Lower lobe of right lung (tissue), 2 donors: ENCODE results near the gene H1-8. TPM values are rescaled to one million over a fixed set of nuclear protein-coding genes. Genes with fewer than 3 reads are reported as not detected.
A peak's percentile ranks its signal among the peaks of the same experiment; 100 is the strongest.

Experiments
- ATAC-seq, 2 donors: fragments of 200-7000 bp; cut with Tn5 transposase; one replicate each; pipeline ENCODE4 v1.9.1; 2020 to 2022; ENCODE audit warnings: mild to moderate bottlenecking in 2 of 2, moderate library complexity in 2 of 2
- DNase-seq: peaks from one replicate; pipeline ENCODE4 v3.0.0-alpha.2; 2020
- H3K27ac ChIP-seq: fragments of 200-600 bp; one replicate; pipeline ENCODE4 v1.8.0; 2022
- H3K27me3 ChIP-seq: fragments of 200-600 bp; one replicate; pipeline ENCODE4 v1.8.0; 2022; ENCODE audit warnings: low read depth
- H3K36me3 ChIP-seq: fragments of 200-600 bp; one replicate; pipeline ENCODE4 v1.8.0; 2022; ENCODE audit warnings: mild to moderate bottlenecking
- H3K4me1 ChIP-seq: fragments of 200-600 bp; one replicate; pipeline ENCODE4 v1.8.0; 2022
- H3K4me3 ChIP-seq: fragments of 200-600 bp; one replicate; pipeline ENCODE4 v1.8.0; 2022; ENCODE audit warnings: mild to moderate bottlenecking
- H3K9me3 ChIP-seq: fragments of 200-600 bp; one replicate; pipeline ENCODE4 v1.8.0; 2022
- intact Hi-C: fragments of 100-400 bp; cut with DNase I; formaldehyde crosslinking; loops from one replicate; pipeline ENCODE4 v1.11.0; 2022
- total RNA-seq: library from RNA; stranded (reverse); fragmentation: NEBNext Ultra II Directional; extraction: Animal tissue kit (Norgen Biotek cat#: 25700); gene quantifications from one replicate; pipeline ENCODE4 v1.2.1, GENCODE V29; 2021
- TF ChIP-seq, protein P1 (sequence below): fragments of 200-600 bp; IDR thresholded peaks from one replicate; pipeline ENCODE4 v1.8.0; 2022; ENCODE audit warnings: antibody characterized with exemption, mild to moderate bottlenecking
- donor health status: DM: no; HTN: yes; CAD: no; lungs with severe emphysema.

The H1-8 gene
- total RNA-seq, 1 donor from 2014 or later: not detected

DNA sequence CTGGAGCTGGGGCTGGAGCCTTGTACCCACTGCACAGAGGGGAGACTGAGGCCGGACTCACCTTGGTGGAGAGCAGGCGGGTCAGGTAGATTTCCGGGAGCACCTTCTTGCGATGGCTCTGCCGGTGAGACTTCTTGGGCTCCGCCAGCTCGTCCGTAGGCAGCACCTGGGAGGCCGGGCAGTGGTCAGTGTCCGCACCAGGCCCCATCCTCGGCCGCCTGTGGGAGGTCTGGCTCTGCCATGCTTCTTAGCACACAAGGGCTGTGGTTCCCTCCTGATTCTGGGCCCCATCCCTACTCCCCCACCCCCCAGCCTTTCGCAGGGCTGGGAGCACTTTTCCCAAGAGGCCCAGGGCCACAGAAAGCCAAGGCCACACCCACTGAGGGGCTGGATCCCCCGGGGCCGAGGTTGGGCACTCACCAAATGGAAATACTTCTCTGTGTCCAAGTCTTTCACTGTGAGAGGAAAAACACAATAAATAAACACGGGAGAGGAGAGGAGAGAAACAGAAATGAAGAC is 17.4 kb downstream of the H1-8 start:
- no peak overlapping the region for H3K4me3 ChIP-seq
- peak overlapping the region; percentile 68 for H3K27ac ChIP-seq
- no peaks in the 10 kb centered on the region for H3K27me3 ChIP-seq
- intact Hi-C loops: no loop called here
- DNase-seq (no peak), ATAC-seq (no peak)
- no peaks in the 10 kb centered on the region for H3K9me3 ChIP-seq
- peaks cover 98% of the 10 kb centered on the region for H3K36me3 ChIP-seq
- peaks cover 72% of the 10 kb centered on the region for H3K4me1 ChIP-seq
- TF ChIP-seq, protein P1, sequence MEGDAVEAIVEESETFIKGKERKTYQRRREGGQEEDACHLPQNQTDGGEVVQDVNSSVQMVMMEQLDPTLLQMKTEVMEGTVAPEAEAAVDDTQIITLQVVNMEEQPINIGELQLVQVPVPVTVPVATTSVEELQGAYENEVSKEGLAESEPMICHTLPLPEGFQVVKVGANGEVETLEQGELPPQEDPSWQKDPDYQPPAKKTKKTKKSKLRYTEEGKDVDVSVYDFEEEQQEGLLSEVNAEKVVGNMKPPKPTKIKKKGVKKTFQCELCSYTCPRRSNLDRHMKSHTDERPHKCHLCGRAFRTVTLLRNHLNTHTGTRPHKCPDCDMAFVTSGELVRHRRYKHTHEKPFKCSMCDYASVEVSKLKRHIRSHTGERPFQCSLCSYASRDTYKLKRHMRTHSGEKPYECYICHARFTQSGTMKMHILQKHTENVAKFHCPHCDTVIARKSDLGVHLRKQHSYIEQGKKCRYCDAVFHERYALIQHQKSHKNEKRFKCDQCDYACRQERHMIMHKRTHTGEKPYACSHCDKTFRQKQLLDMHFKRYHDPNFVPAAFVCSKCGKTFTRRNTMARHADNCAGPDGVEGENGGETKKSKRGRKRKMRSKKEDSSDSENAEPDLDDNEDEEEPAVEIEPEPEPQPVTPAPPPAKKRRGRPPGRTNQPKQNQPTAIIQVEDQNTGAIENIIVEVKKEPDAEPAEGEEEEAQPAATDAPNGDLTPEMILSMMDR: no peak

DNA sequence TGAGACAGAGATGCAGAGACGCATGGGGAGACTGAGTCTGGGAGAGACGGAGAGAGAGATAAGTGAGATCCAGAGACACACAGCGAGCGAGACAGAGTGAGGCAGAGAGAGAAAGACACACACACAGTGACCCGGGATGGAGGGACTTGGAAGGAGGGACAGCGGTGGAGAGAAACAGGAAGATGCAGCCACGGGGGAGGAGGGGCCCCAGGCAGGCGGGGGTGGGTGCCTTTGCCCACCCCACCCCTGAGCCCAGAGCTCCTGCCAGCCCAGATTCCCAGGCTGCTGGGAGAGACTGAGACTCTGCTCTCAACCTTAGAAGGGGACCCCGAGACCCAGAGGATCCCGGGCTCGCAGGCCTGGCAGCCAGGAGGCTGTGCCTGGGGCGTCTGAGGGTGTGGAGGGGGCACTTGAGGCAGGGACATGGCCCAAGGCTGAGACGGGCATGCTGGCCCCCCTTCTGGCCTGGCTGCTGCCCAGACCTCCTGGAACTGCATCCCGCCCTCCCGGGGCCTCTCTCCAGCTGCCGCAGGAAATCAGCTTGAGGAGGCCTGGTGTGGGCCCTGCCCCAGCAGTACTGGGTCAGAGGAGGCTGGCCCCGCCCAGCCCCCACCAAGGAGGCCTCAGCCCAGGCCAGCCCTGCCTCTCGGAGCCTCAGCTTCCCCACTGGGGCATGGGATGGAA is 18.1 kb downstream of the H1-8 start:
- no peaks in the 10 kb centered on the region for H3K9me3 ChIP-seq
- peaks cover 98% of the 10 kb centered on the region for H3K36me3 ChIP-seq
- no peak overlapping the region for H3K4me3 ChIP-seq
- H3K27ac ChIP-seq: peak overlapping the region; percentile 68
- DNase-seq (peak; percentile 82), ATAC-seq (peak; percentile 66 to 77)
- intact Hi-C loops: no loop called here
- H3K4me1 ChIP-seq: peaks cover 72% of the 10 kb centered on the region
- TF ChIP-seq, protein P1: no peak
- no peaks in the 10 kb centered on the region for H3K27me3 ChIP-seq

DNA sequence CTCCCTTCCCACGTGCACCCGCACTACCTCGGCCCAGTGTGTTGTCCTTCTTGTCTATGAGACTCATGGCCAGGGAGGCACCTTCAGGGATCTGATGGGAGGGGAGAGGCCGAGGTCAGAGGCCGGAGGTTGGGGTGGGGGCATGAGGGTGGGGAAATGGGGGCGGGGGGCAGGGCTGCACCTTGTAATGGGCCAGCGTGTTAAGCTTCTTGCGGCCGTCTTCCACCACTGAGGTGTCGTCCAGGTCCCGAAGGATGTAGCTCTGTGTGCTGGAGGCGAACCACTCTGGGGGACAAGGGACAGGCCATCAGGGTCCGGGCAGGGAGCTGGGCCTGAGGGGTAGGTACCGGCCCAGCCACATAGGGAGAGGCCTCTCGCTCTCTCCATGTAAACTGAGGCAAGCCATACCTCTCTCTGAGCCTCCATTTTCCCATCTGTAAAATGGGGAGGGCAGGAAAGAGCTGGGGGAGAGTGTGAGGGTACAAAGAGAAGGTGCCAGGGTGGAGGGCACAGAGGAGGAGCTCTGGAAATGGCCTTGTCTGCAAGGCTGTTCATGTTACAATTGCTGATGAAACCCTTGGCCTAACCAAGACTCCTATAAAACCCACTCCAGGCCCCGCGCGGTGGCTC is 18.8 kb downstream of the H1-8 start:
- DNase-seq (no peak), ATAC-seq (no peak)
- H3K36me3 ChIP-seq: peaks cover 98% of the 10 kb centered on the region
- TF ChIP-seq, protein P1: no peak
- H3K4me1 ChIP-seq: peaks cover 77% of the 10 kb centered on the region
- H3K9me3 ChIP-seq: no peaks in the 10 kb centered on the region
- intact Hi-C loops: no loop called here
- peak overlapping the region; percentile 68 for H3K27ac ChIP-seq
- no peak overlapping the region for H3K4me3 ChIP-seq
- no peaks in the 10 kb centered on the region for H3K27me3 ChIP-seq

DNA sequence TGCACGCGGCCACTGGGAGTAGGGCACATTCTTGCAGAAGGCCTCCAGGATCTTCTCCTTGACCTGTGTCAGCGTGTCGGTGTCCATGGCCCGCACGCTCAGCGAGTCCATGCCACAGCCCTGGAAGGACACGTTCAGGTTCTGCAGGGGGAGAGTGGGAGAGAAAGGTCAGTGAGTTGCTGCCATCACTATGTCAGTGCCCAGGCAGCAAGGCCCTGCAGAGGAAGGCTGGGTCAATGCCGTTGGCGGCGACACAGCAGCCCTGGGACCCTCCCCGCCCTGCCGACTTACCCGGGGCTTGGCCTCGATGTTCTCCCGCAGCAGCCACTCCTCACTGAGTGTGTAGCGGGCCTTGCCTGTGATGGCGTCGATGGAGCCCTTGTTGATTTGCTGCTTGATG is 19.8 kb downstream of the H1-8 start:
- Histone ChIP-seq H3K36me3 (peaks cover 98% of the 10 kb centered on the region), H3K27me3 (no peaks in the 10 kb centered on the region), H3K4me3 (no peak overlapping the region), H3K4me1 (peaks cover 85% of the 10 kb centered on the region), H3K9me3 (no peaks in the 10 kb centered on the region), H3K27ac (no peak overlapping the region)
- TF ChIP-seq, protein P1: no peak
- ATAC-seq: no peak
- intact Hi-C loops: no loop called here
- no peak for DNase-seq

DNA sequence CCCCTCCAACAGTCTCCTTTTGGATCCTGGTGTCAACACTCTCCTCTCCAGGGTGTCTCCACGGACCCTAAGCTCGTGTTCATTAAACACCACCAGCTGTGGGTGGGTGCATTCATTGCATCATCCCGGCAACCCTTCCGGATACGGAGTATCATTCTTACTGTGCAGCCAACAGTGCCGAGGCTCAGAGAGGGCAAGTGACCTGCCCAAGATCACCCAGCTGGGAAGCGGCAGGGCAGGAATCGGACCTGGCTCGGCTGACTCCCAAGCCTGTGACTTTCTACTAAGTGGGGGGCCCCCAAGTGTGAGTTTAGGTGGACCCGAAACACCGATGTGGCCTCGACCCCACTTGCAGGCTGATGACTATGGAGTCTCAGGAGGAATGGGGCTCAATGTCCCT is 20.4 kb downstream of the H1-8 start:
- ATAC-seq: no peak
- TF ChIP-seq, protein P1: no peak
- intact Hi-C loops: no loop called here

More for the DNA sequence above, 20.4 kb downstream of the H1-8 start:
- DNase-seq: no peak
- peak overlapping the region; percentile 43 for H3K27ac ChIP-seq
- H3K4me1 ChIP-seq: peaks cover 87% of the 10 kb centered on the region
- no peak overlapping the region for H3K4me3 ChIP-seq
- no peaks in the 10 kb centered on the region for H3K27me3 ChIP-seq
- no peaks in the 10 kb centered on the region for H3K9me3 ChIP-seq
- H3K36me3 ChIP-seq: peaks cover 95% of the 10 kb centered on the region
